DOHH2 (cell line): Measurements from ENCODE around the gene WDR76.

ENCODE experiments used
- EZH2phosphoT487 ChIP-seq: fragments of 200-600 bp; sonication (generic); IDR thresholded peaks from 2 replicates; pipeline ENCODE4 v1.6.1; 2017; ENCODE audit warnings: borderline replicate concordance, mild to moderate bottlenecking, antibody characterized with exemption, low read length, moderate library complexity, mixed read lengths
- TF ChIP-seq, protein P1 (sequence below): fragments of 200-600 bp; sonication (generic); IDR thresholded peaks from one replicate; pipeline ENCODE4 v1.5.1; 2014; ENCODE audit warnings: antibody characterized with exemption, mild to moderate bottlenecking, low read depth, low read length; ENCODE audit not compliant: poor library complexity, severe bottlenecking

GRCh38 chr15:43779016-43779415 lies 47.8 kb upstream of the WDR76 start:
- TF ChIP-seq, protein P1, sequence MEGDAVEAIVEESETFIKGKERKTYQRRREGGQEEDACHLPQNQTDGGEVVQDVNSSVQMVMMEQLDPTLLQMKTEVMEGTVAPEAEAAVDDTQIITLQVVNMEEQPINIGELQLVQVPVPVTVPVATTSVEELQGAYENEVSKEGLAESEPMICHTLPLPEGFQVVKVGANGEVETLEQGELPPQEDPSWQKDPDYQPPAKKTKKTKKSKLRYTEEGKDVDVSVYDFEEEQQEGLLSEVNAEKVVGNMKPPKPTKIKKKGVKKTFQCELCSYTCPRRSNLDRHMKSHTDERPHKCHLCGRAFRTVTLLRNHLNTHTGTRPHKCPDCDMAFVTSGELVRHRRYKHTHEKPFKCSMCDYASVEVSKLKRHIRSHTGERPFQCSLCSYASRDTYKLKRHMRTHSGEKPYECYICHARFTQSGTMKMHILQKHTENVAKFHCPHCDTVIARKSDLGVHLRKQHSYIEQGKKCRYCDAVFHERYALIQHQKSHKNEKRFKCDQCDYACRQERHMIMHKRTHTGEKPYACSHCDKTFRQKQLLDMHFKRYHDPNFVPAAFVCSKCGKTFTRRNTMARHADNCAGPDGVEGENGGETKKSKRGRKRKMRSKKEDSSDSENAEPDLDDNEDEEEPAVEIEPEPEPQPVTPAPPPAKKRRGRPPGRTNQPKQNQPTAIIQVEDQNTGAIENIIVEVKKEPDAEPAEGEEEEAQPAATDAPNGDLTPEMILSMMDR, result no peak
- TF ChIP-seq EZH2phosphoT487, result no peak
